Vagina (tissue), 2 donors: ENCODE data around the gene EYS. TPM values are rescaled to one million over a fixed set of nuclear protein-coding genes. Genes with fewer than 3 reads are reported as not detected.

Experiments
- DNase-seq, 2 donors: peaks; one replicate each; pipeline ENCODE4 v3.0.0-alpha.2; 2017; ENCODE audit errors: extremely low spot score in 2 of 2
- H3K27ac ChIP-seq: fragments of 200-600 bp; sonication (generic); one replicate; pipeline ENCODE4 v1.5.1; 2019
- H3K27me3 ChIP-seq: fragments of 200-600 bp; sonication (generic); one replicate; pipeline ENCODE4 v1.5.1; 2019
- H3K36me3 ChIP-seq, 2 donors: fragments of 200-600 bp; sonication (generic); one replicate each; pipeline ENCODE4 v1.5.1; 2017 to 2019
- H3K4me1 ChIP-seq: fragments of 200-600 bp; sonication (generic); one replicate; pipeline ENCODE4 v1.5.1; 2019
- H3K4me3 ChIP-seq, 2 donors: fragments of 200-600 bp; sonication (generic); 1 replicate in 1 of 2; 2 replicates in 1 of 2; pipeline ENCODE4 v1.5.1; 2016 to 2019
- H3K9me3 ChIP-seq: fragments of 200-600 bp; sonication (generic); one replicate; pipeline ENCODE4 v1.5.1; 2019
- CTCF ChIP-seq, 3 experiments: fragments of 450-650 bp in 2 of 3; fragments of 200-600 bp in 1 of 3; sonication (generic) in 1 of 3; IDR thresholded peaks; one replicate each; pipeline ENCODE4 v1.5.1; 2017 to 2019; ENCODE audit warnings: antibody characterized with exemption in 3 of 3, mild to moderate bottlenecking in 2 of 3, moderate library complexity in 2 of 3
- POLR2A ChIP-seq, 2 donors: fragments of 450-650 bp; IDR thresholded peaks; one replicate each; pipeline ENCODE4 v1.6.1; 2017; ENCODE audit warnings: antibody characterized with exemption in 2 of 2, mild to moderate bottlenecking in 2 of 2, moderate library complexity in 2 of 2
- POLR2AphosphoS5 ChIP-seq, 2 donors: sonication (generic); formaldehyde crosslinking; IDR thresholded peaks; one replicate each; pipeline ENCODE4 v1.9.0; 2017; ENCODE audit warnings: antibody characterized with exemption in 2 of 2, mild to moderate bottlenecking in 2 of 2, low read depth in 1 of 2; ENCODE audit not compliant: insufficient read depth in 1 of 2
- intact Hi-C: fragments of 100-400 bp; cut with DNase I; formaldehyde crosslinking; loops from one replicate; pipeline ENCODE4 v1.15.1; 2023
- total RNA-seq: library from RNA; depleted of rRNA; stranded (reverse); fragments of >200 nt; gene quantifications from one replicate; pipeline ENCODE4 v1.2.3, GENCODE V29; 2016

Gene EYS
- total RNA-seq, 1 donor from 2014 or later, result not detected

- TF ChIP-seq POLR2AphosphoS5 (IDR thresholded peaks at IDR 0.05; ENCODE audit: insufficient read depth in 1 of 2, low read depth in 1 of 2), result no peak
- no peak for TF ChIP-seq POLR2A (IDR thresholded peaks at IDR 0.05)
- no peak for TF ChIP-seq CTCF (IDR thresholded peaks at IDR 0.05)
- H3K4me3 ChIP-seq, result no peak overlapping the region
- intact Hi-C loops, result no loop called here
- no peak overlapping the region for H3K27ac ChIP-seq
- no peaks in the 10 kb centered on the region for H3K27me3 ChIP-seq
- no peaks in the 10 kb centered on the region for H3K4me1 ChIP-seq
- DNase-seq, result no peak
- no peaks in the 10 kb centered on the region for H3K9me3 ChIP-seq
- no peaks in the 10 kb centered on the region for H3K36me3 ChIP-seq
Measured at GRCh38 chr6:63798378-63798777, 1908.6 kb downstream of the EYS start.

GRCh38 chr6:63797721-63798120 lies 1909.3 kb downstream of the EYS start:
- Histone ChIP-seq H3K4me1 (no peaks in the 10 kb centered on the region), H3K4me3 (no peak overlapping the region), H3K27ac (no peak overlapping the region), H3K36me3 (no peaks in the 10 kb centered on the region), H3K9me3 (no peaks in the 10 kb centered on the region), H3K27me3 (no peaks in the 10 kb centered on the region)
- DNase-seq, result no peak
- TF ChIP-seq POLR2A (IDR thresholded peaks at IDR 0.05) (no peak), CTCF (IDR thresholded peaks at IDR 0.05) (no peak), POLR2AphosphoS5 (IDR thresholded peaks at IDR 0.05; ENCODE audit: insufficient read depth in 1 of 2, low read depth in 1 of 2) (no peak)
- intact Hi-C loops, result no loop called here

GRCh38 chr6:63795826-63796225 lies 1911.2 kb downstream of the EYS start:
- intact Hi-C loops, result no loop called here
- TF ChIP-seq POLR2AphosphoS5 (IDR thresholded peaks at IDR 0.05; ENCODE audit: insufficient read depth in 1 of 2, low read depth in 1 of 2) (no peak), CTCF (IDR thresholded peaks at IDR 0.05) (no peak), POLR2A (IDR thresholded peaks at IDR 0.05) (no peak)
- H3K27me3 ChIP-seq, result no peaks in the 10 kb centered on the region
- H3K4me1 ChIP-seq, result no peaks in the 10 kb centered on the region
- no peaks in the 10 kb centered on the region for H3K9me3 ChIP-seq
- DNase-seq, result no peak
- no peak overlapping the region for H3K27ac ChIP-seq
- no peaks in the 10 kb centered on the region for H3K36me3 ChIP-seq
- H3K4me3 ChIP-seq, result no peak overlapping the region

GRCh38 chr6:63795006-63795405 lies 1912.0 kb downstream of the EYS start:
- intact Hi-C loops, result no loop called here
- H3K27me3 ChIP-seq, result no peaks in the 10 kb centered on the region
- no peak for DNase-seq
- no peak overlapping the region for H3K27ac ChIP-seq
- H3K36me3 ChIP-seq, result no peaks in the 10 kb centered on the region
- H3K4me1 ChIP-seq, result no peaks in the 10 kb centered on the region
- H3K9me3 ChIP-seq, result no peaks in the 10 kb centered on the region
- TF ChIP-seq POLR2AphosphoS5 (IDR thresholded peaks at IDR 0.05; ENCODE audit: insufficient read depth in 1 of 2, low read depth in 1 of 2), result no peak
- TF ChIP-seq POLR2A (IDR thresholded peaks at IDR 0.05), result no peak
- TF ChIP-seq CTCF (IDR thresholded peaks at IDR 0.05), result no peak
- no peak overlapping the region for H3K4me3 ChIP-seq

- H3K9me3 ChIP-seq, result no peaks in the 10 kb centered on the region
- no peaks in the 10 kb centered on the region for H3K4me1 ChIP-seq
- H3K4me3 ChIP-seq, result no peak overlapping the region
- DNase-seq, result no peak
- no peak overlapping the region for H3K27ac ChIP-seq
- no peaks in the 10 kb centered on the region for H3K36me3 ChIP-seq
- TF ChIP-seq POLR2AphosphoS5 (IDR thresholded peaks at IDR 0.05; ENCODE audit: insufficient read depth in 1 of 2, low read depth in 1 of 2), result no peak
- TF ChIP-seq CTCF (IDR thresholded peaks at IDR 0.05), result no peak
- TF ChIP-seq POLR2A (IDR thresholded peaks at IDR 0.05), result no peak
- no peaks in the 10 kb centered on the region for H3K27me3 ChIP-seq
- intact Hi-C loops, result no loop called here
Measured at GRCh38 chr6:63793465-63794137, 1913.4 kb downstream of the EYS start.
